ENCODE measurements around the gene DROSHA. TPM values are rescaled to one million over a fixed set of nuclear protein-coding genes. Genes with fewer than 3 reads are reported as not detected.

DROSHA gene
- polyA plus RNA-seq, 3 donors: 2.2 to 12.6 (median 7.6) TPM

DNA sequence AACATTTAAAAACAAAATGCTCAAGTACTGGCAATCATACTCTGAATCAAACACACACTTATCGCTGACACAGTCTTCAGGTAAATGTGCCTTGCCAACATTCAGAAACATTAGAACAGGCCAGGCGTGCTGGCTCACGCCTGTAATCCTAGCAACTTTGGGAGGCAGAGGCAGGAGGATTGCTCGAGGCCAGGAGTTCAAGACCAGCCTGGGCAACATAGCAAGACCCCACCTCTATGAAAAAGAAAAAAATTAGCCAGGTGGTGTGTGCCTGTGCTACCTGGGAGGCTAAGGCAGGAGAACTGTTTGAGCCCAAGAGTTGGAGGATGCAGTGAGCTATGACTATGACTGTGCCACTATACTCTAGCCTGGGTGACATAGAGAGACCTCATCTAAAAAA is 20.6 kb downstream of the DROSHA start:
- Histone ChIP-seq H2AFZ (ENCODE audit: insufficient read depth, low read depth, low read length, poor library complexity, severe bottlenecking) (no peak overlapping the region), H3K27ac (ENCODE audit: low read depth in 1 of 2, low read length in 2 of 2) (no peak overlapping the region), H3K9ac (ENCODE audit: insufficient read depth, low read length, poor library complexity, severe bottlenecking) (no peak overlapping the region), H3K27me3 (ENCODE audit: control insufficient read depth in 2 of 2, insufficient read depth in 2 of 2, low read length in 2 of 2) (no peaks in the 10 kb centered on the region), H3K4me1 (ENCODE audit: control insufficient read depth in 1 of 2, insufficient read depth in 2 of 2, low read length in 2 of 2) (no peaks in the 10 kb centered on the region), H3K36me3 (replicated peaks in 1 of 2; ENCODE audit: control insufficient read depth in 1 of 2, insufficient read depth in 2 of 2, low read length in 2 of 2) (peaks cover 77 to 87% of the 10 kb centered on the region in 2 donors), H3K79me2 (ENCODE audit: insufficient read depth, low read length) (no peaks in the 10 kb centered on the region), H4K20me1 (ENCODE audit: insufficient read depth, low read length) (no peaks in the 10 kb centered on the region), H3K4me3 (replicated peaks in 1 of 3; ENCODE audit: low read depth in 2 of 3, low read length in 3 of 3) (no peak overlapping the region), H3K9me3 (replicated peaks in 1 of 2; ENCODE audit: control insufficient read depth in 1 of 2, insufficient read depth in 1 of 2, low read length in 2 of 2) (no peaks in the 10 kb centered on the region), H3K4me2 (replicated peaks; ENCODE audit: extremely low read depth, low read length, poor library complexity, severe bottlenecking) (no peak overlapping the region)
- Mint-ChIP-seq H3K27me3 (ENCODE audit: low read depth in 3 of 3) (no peaks in the 10 kb centered on the region), H3K4me3 (no peak overlapping the region), H3K27ac (no peak overlapping the region), H3K4me1 (no peaks in the 10 kb centered on the region), H3K9me3 (no peaks in the 10 kb centered on the region), H3K36me3 (peaks cover 79 to 94% of the 10 kb centered on the region in 2 donors)
- 80% methylated on average over 1 of the region's 4 CpGs for WGBS (ENCODE audit: insufficient coverage)
- no peak for DNase-seq
- TF ChIP-seq, protein P1, sequence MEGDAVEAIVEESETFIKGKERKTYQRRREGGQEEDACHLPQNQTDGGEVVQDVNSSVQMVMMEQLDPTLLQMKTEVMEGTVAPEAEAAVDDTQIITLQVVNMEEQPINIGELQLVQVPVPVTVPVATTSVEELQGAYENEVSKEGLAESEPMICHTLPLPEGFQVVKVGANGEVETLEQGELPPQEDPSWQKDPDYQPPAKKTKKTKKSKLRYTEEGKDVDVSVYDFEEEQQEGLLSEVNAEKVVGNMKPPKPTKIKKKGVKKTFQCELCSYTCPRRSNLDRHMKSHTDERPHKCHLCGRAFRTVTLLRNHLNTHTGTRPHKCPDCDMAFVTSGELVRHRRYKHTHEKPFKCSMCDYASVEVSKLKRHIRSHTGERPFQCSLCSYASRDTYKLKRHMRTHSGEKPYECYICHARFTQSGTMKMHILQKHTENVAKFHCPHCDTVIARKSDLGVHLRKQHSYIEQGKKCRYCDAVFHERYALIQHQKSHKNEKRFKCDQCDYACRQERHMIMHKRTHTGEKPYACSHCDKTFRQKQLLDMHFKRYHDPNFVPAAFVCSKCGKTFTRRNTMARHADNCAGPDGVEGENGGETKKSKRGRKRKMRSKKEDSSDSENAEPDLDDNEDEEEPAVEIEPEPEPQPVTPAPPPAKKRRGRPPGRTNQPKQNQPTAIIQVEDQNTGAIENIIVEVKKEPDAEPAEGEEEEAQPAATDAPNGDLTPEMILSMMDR (IDR thresholded peaks at IDR 0.05): no peak
- intact Hi-C loops (cut with micrococcal nuclease): no loop called here

DNA sequence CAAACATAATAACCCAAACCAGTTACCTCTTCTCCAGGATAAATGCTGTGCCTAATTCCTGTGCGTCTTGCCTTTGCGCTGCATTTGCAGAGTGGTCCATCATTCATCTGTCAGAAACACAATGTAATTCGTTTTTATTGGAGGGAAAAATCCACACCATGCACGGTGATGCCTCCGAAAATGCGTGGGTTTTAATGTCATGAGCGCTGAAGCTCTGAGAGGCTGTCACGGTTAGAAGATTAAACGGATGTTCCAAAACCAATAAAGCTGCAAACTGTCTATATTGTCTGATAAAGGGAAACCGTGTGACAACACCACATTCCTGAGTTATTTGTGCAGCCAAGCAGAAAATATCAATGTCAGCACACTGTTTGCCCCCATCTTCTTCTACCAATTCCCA is 27.4 kb downstream of the DROSHA start:
- Histone ChIP-seq H3K9ac (ENCODE audit: insufficient read depth, low read length, poor library complexity, severe bottlenecking) (no peak overlapping the region), H3K9me3 (replicated peaks in 1 of 2; ENCODE audit: control insufficient read depth in 1 of 2, insufficient read depth in 1 of 2, low read length in 2 of 2) (no peaks in the 10 kb centered on the region), H3K79me2 (ENCODE audit: insufficient read depth, low read length) (no peaks in the 10 kb centered on the region), H3K36me3 (replicated peaks in 1 of 2; ENCODE audit: control insufficient read depth in 1 of 2, insufficient read depth in 2 of 2, low read length in 2 of 2) (peaks cover 72 to 86% of the 10 kb centered on the region in 2 donors), H2AFZ (ENCODE audit: insufficient read depth, low read depth, low read length, poor library complexity, severe bottlenecking) (no peak overlapping the region), H4K20me1 (ENCODE audit: insufficient read depth, low read length) (no peaks in the 10 kb centered on the region), H3K4me1 (ENCODE audit: control insufficient read depth in 1 of 2, insufficient read depth in 2 of 2, low read length in 2 of 2) (no peaks in the 10 kb centered on the region), H3K4me3 (replicated peaks in 1 of 3; ENCODE audit: low read depth in 2 of 3, low read length in 3 of 3) (no peak overlapping the region), H3K4me2 (replicated peaks; ENCODE audit: extremely low read depth, low read length, poor library complexity, severe bottlenecking) (no peak overlapping the region), H3K27me3 (ENCODE audit: control insufficient read depth in 2 of 2, insufficient read depth in 2 of 2, low read length in 2 of 2) (no peaks in the 10 kb centered on the region), H3K27ac (ENCODE audit: low read depth in 1 of 2, low read length in 2 of 2) (no peak overlapping the region)
- Mint-ChIP-seq H3K27ac (no peak overlapping the region), H3K9me3 (no peaks in the 10 kb centered on the region), H3K4me3 (no peak overlapping the region), H3K36me3 (peaks cover 76 to 91% of the 10 kb centered on the region in 2 donors), H3K27me3 (ENCODE audit: low read depth in 3 of 3) (peaks cover 0 to 1% (median 0%) of the 10 kb centered on the region in 3 donors), H3K4me1 (no peaks in the 10 kb centered on the region)
- TF ChIP-seq, protein P1 (IDR thresholded peaks at IDR 0.05): no peak
- DNase-seq: no peak
- WGBS (ENCODE audit: insufficient coverage): 98% methylated on average over 5 of the region's 10 CpGs
- intact Hi-C loops (cut with micrococcal nuclease): no loop called here
